ENCODE results near the gene ACADVL. TPM values are rescaled to one million over a fixed set of nuclear protein-coding genes. Genes with fewer than 3 reads are reported as not detected.

The ACADVL gene
- total RNA-seq, 2 donors from 2014 or later, result 369 to 471 TPM

- ATAC-seq (ENCODE audit: insufficient number of reproducible peaks, low FRiP score, low read depth), result no peak
- Histone ChIP-seq H3K4me3 (no peak overlapping the region), H3K4me1 (ENCODE audit: control insufficient read depth in 1 of 2, low read depth in 2 of 2) (peaks cover 9 to 33% of the 10 kb centered on the region in 2 donors), H3K9me3 (no peaks in the 10 kb centered on the region), H3K27ac (no peak overlapping the region), H3K27me3 (replicated peaks; ENCODE audit: insufficient read depth) (no peaks in the 10 kb centered on the region), H3K36me3 (peaks cover 40% of the 10 kb centered on the region)
- TF ChIP-seq CTCF (IDR thresholded peaks at IDR 0.05), result no peak
- DNase-seq (ENCODE audit: low spot score), result no peak
Measured at GRCh38 chr17:7222972-7223292, 3.2 kb downstream of the ACADVL start.

- Histone ChIP-seq H3K4me1 (ENCODE audit: control insufficient read depth in 1 of 2, low read depth in 2 of 2) (peaks cover 5 to 28% of the 10 kb centered on the region in 2 donors), H3K36me3 (peaks cover 44% of the 10 kb centered on the region), H3K27ac (no peak overlapping the region), H3K4me3 (no peak overlapping the region), H3K9me3 (no peaks in the 10 kb centered on the region), H3K27me3 (replicated peaks; ENCODE audit: insufficient read depth) (no peaks in the 10 kb centered on the region)
- ATAC-seq (ENCODE audit: insufficient number of reproducible peaks, low FRiP score, low read depth) (no peak), DNase-seq (ENCODE audit: low spot score) (no peak)
- TF ChIP-seq CTCF (IDR thresholded peaks at IDR 0.05), result no peak
Measured at GRCh38 chr17:7223375-7223774, 3.6 kb downstream of the ACADVL start.

- DNase-seq (ENCODE audit: low spot score) (no peak), ATAC-seq (ENCODE audit: insufficient number of reproducible peaks, low FRiP score, low read depth) (no peak)
- peaks cover 4 to 21% of the 10 kb centered on the region in 2 donors for H3K4me1 ChIP-seq (ENCODE audit: control insufficient read depth in 1 of 2, low read depth in 2 of 2)
- no peak for TF ChIP-seq CTCF (IDR thresholded peaks at IDR 0.05)
- peaks cover 51% of the 10 kb centered on the region for H3K36me3 ChIP-seq
- no peaks in the 10 kb centered on the region for H3K27me3 ChIP-seq (replicated peaks; ENCODE audit: insufficient read depth)
- no peak overlapping the region for H3K4me3 ChIP-seq
- no peak overlapping the region for H3K27ac ChIP-seq
- no peaks in the 10 kb centered on the region for H3K9me3 ChIP-seq
Measured at GRCh38 chr17:7224110-7224509, 4.4 kb downstream of the ACADVL start.

- no peak overlapping the region for H3K4me3 ChIP-seq
- H3K27ac ChIP-seq, result no peak overlapping the region
- no peaks in the 10 kb centered on the region for H3K27me3 ChIP-seq (replicated peaks; ENCODE audit: insufficient read depth)
- DNase-seq (ENCODE audit: low spot score) (no peak), ATAC-seq (ENCODE audit: insufficient number of reproducible peaks, low FRiP score, low read depth) (no peak)
- TF ChIP-seq CTCF (IDR thresholded peaks at IDR 0.05), result no peak
- H3K4me1 ChIP-seq (ENCODE audit: control insufficient read depth in 1 of 2, low read depth in 2 of 2), result peaks cover 4 to 16% of the 10 kb centered on the region in 2 donors
- H3K9me3 ChIP-seq, result no peaks in the 10 kb centered on the region
- H3K36me3 ChIP-seq, result peaks cover 57% of the 10 kb centered on the region
Measured at GRCh38 chr17:7224661-7225111, 4.9 kb downstream of the ACADVL start.

- DNase-seq (ENCODE audit: low spot score), result no peak
- Histone ChIP-seq H3K36me3 (peaks cover 63% of the 10 kb centered on the region), H3K4me1 (ENCODE audit: control insufficient read depth in 1 of 2, low read depth in 2 of 2) (peaks cover 0 to 10% of the 10 kb centered on the region in 2 donors), H3K27me3 (replicated peaks; ENCODE audit: insufficient read depth) (no peaks in the 10 kb centered on the region), H3K4me3 (no peak overlapping the region), H3K27ac (no peak overlapping the region), H3K9me3 (no peaks in the 10 kb centered on the region)
- TF ChIP-seq CTCF (IDR thresholded peaks at IDR 0.05), result no peak
- no peak for ATAC-seq (ENCODE audit: insufficient number of reproducible peaks, low FRiP score, low read depth)
Measured at GRCh38 chr17:7225711-7226331, 6.1 kb downstream of the ACADVL start.
